DMS53 treated with DMSO at 0.1 percent for 48 hours (cell line): Measurements from ENCODE around the gene NEK9.

Source experiments
- DNase-seq: peaks from one replicate; lab custom pipeline; 2025; ENCODE audit not compliant: unreplicated experiment; lab: John Stamatoyannopoulos, UW

NEK9 gene

GRCh38 chr14:75113932-75114539, 12.8 kb downstream of the NEK9 start:
- no peak for DNase-seq

- no peak for DNase-seq
Observed at GRCh38 chr14:75109877-75110276, 17.0 kb downstream of the NEK9 start.

DNA sequence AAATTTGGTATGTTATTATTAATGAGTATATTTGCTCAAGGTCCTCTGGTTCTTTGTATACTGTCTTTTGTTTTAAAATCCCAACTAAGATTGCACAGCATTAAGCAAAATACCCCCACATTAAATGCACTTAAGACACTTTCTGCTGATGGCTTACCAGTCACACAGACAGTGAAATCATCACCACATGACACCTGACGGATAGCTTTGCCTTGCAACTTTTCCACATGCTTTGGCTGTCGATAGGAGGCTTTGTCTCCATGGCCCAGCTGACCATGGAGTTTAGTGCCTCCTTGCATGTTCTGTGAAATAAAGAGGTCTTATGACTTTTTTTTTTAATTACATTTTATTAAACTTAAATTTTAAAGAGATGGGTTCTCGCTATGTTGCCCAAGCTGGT, 19.7 kb downstream of the NEK9 start:
- DNase-seq, result no peak

DNA sequence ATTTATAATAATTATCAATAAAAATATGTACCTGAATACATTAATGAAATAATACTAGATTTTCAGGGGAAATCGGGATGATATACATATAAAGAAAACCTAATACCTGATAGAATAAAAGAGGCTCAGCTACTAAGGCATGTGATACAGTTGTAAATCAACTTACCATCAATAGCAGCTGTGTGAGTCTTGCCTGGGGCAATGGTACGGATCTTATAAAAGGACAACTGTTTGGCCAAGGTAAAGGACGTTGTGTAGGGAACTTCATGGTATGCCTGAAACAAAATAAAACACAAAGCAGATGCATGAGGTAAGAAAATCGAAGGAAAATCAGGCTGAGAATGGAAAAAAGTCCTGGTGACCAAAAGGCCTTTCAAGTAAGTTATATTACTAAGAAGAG, 25.4 kb downstream of the NEK9 start:
- no peak for DNase-seq

- no peak for DNase-seq
Observed at GRCh38 chr14:75098682-75099081, 28.2 kb downstream of the NEK9 start.

GRCh38 chr14:75098212-75098611, 28.6 kb downstream of the NEK9 start:
- DNase-seq, result no peak

GRCh38 chr14:75096959-75097358, 29.9 kb downstream of the NEK9 start:
- no peak for DNase-seq

GRCh38 chr14:75095690-75096089, 31.2 kb downstream of the NEK9 start:
- no peak for DNase-seq

- DNase-seq, result no peak
Observed at GRCh38 chr14:75094896-75095295, 32.0 kb downstream of the NEK9 start.

GRCh38 chr14:75092698-75093097, 34.1 kb downstream of the NEK9 start:
- no peak for DNase-seq

DNA sequence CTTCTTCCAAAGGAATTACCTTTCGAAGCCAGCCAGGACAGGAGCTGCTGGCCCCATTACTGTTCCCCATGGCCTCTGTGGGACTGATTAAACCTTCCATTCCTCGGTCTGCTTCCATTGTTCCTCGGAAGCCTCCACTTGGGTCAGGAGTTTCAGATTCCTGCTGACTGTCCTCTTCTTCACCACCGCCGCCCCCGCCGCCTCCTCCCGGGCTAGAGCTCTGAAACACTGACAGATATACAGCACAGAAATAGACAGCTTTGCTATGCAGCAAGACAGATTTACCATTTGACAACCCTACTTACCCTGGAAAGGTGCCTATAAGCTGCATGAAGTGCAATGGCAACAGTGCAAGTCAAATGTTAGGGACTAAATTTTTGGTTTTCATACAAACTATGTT, 35.6 kb downstream of the NEK9 start:
- no peak for DNase-seq

DNA sequence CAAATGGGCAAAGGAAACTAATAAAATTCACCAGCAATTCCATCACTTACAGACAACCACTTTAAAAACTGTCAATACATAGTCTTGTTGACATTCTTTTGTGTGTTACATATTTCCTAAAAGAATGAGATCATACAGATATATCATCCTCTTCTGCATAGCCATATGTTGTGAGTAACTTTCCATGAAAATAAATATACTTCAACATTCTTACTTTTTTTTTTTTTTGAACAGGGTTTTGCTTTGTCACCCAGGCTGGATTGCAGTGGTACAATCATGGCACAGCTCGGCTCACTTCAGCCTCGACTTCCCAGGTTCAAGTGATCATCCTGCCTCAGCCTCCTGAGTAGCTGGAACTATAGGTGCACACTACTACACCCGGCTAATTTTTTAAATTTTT, 36.5 kb downstream of the NEK9 start:
- DNase-seq, result no peak

GRCh38 chr14:75088566-75089373, 38.1 kb downstream of the NEK9 start:
- peak; percentile 30 for DNase-seq

- no peak for DNase-seq
Observed at GRCh38 chr14:75088153-75088552, 38.7 kb downstream of the NEK9 start.

DNA sequence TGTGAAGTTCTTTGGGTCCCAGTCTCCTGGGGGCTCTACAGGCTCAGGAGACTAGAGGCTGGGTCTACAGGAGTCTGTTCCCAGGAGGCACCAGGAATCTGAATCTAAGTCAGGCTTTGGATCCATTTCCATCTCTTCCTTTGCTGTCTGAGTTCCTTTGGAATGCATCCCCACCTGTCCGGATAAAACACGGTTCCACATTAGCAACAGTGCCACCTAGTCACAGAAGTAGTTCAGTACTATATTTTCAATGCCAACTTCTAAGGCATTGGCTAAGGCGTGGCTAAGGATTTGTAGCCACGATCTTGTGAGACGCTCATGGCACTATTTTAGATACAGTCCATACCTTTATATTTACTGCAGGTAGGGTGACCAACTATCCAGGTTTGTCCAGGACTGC, 42.3 kb downstream of the NEK9 start:
- no peak for DNase-seq

DNA sequence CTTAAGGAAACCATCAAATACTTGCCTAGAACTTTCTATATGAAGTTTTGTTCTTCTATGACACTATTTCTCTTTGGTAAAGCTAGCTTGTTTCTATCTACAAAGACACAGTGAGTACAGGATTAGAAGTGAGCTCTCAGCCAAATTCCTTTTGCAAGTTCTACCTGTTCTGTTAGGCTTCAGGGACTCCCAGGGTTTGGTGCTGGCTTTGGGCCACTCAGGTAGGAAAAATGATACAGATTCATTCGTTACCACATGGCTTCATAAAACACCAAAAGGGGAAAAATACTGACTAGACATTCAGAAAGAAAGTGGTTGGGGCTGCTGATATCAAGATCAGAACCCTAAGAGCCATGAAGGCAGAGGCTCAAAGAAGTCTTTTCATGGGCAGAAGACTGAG, 43.6 kb downstream of the NEK9 start:
- no peak for DNase-seq

- DNase-seq, result no peak
Observed at GRCh38 chr14:75081660-75082229, 45.1 kb downstream of the NEK9 start.

- DNase-seq, result no peak
Observed at GRCh38 chr14:75079521-75079920, 47.3 kb downstream of the NEK9 start.

- no peak for DNase-seq
Observed at GRCh38 chr14:75077794-75078193, 49.1 kb downstream of the NEK9 start.

GRCh38 chr14:75070383-75070782, 56.5 kb downstream of the NEK9 start:
- no peak for DNase-seq

- DNase-seq, result peak; percentile 3
Observed at GRCh38 chr14:75069811-75070145, 57.1 kb downstream of the NEK9 start.

- DNase-seq, result peak; percentile 76
Observed at GRCh38 chr14:75069121-75069810, 57.6 kb downstream of the NEK9 start, which contains the start of gene ZC2HC1C. Gene ZC2HC1C (plus strand): TSS chr14:75069641. CDS start chr14:75070574, 933 bp downstream.
